ENCODE data around the gene C1QTNF3. TPM values are rescaled to one million over a fixed set of nuclear protein-coding genes. Genes with fewer than 3 reads are reported as not detected.
"Not testable (repeated sequence)": the region's sequence is repeated elsewhere in the genome, so short reads cannot be mapped to it uniquely, and the experiment has no call there.

The C1QTNF3 gene
- total RNA-seq, 1 experiment from 2014 or later: 0.69 TPM

DNA sequence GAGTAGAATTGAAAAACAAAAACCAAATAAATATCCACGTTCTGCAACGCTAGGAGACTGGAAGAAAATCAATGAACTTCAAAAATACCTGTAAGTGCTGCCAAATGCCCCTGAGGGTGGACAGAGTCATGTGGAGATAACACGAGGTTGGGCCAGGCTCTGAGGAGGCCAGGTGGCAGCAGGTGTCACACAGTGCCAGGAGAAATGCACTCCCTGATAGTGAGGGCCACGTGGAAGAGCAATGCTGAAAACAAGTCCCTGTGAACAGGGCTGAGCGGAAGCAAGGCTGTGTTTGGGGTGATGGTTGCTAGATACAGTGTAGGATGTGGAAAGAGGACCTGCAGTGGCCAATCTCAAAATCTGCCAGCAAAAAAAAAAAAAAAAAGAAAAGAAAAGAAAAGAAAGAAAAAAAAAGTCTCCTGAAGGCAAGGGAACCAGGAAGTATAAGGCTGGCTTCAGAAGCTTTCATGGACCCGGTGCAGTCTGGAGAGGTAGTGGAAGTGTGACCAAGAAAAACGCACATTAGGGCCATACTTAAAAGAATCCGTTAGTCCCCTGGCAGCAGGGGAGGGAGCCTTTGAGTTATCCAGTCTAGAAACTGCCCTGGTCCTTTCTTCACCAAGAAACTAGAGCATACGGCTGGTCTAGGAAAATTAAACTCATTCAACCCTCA lies 16.8 kb downstream of the C1QTNF3 start:
- no peak for DNase-seq (ENCODE audit: extremely low read depth, low read depth)

DNA sequence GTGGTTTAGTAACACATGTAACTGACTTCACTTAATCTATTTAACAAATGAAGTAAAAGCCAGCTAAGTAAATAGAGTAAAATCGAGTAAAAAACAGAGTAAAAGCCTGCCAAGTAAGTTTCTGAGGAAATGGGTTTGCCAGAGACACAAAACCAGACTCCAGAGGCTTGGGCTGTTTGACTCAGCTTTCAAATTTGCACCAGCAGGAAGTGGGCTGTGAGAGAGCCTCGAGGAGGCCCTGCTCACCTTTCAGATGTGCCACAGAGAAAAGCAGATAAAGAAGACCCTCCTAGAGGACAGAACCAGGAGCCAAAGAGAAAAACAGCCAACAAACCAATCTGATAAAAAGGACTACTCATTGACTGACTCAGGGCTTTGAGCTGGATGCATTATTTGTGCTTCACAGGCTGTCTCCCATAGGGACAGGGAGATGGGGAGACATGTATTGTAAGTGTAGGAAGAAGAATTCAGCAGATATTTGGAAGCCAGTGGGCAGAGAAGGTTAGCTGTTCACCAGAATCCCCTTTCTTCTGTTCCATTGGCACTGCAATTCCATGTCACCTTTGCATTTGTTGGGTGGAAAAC lies 20.8 kb downstream of the C1QTNF3 start:
- no peak for DNase-seq (ENCODE audit: extremely low read depth, low read depth)

DNA sequence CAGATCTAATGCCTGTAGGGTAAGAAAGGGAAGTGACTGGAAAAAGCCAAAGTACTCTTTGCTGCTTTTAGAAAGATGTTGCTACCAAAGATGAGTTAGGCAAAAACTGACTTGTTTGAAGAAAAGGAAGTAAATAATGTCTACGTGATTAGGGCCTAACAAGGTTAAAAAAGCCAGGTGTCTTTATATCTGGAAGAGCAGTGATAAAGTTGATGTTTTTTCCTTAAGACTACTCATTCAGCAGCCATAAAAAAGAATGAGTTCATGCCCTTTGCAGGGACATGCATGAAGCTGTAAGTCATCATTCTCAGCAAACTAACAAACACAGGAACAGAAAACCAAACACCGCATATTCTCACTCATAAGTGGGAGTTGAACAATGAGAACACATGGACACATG lies 21.7 kb downstream of the C1QTNF3 start:
- no peak for DNase-seq (ENCODE audit: extremely low read depth, low read depth)

DNA sequence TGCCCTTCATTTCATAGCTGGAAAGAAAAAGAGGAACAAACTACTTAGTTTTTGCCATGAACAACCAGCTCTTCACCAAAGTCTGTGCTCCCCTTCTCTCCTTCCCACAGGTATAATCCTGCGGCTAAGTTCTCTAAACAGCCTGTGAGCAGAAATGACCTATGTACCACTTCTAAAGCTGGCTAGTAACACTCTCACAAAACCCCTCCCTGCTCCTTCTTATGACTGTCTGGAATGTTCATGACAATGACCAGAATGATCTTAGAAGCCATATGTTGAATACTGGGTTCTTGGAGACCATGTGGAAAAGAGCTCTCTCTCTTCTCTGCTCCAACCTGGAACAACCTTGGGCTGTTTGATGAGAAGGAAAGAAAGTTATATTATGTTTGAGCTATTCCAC lies 22.3 kb downstream of the C1QTNF3 start:
- DNase-seq (ENCODE audit: extremely low read depth, low read depth): no peak

DNA sequence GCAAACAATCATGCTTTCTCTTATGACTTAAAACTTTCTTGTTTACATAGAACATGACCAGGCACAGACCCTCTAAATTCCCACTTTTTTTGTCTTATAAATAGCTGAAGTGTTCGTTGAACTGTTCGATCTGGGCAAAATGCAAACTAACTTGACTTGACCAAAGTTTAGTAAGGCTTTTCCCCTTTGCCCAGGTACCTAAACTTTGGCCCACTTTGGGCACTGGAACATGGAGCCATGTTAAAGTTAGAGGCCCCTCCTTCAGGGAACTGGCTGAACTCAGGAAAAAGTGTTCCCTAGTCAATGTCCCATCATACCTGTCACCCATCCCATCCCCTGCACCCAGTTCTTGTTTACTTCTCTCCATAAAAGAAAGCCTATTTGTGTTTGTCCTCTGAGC lies 25.8 kb downstream of the C1QTNF3 start:
- DNase-seq (ENCODE audit: extremely low read depth, low read depth): no peak

DNA sequence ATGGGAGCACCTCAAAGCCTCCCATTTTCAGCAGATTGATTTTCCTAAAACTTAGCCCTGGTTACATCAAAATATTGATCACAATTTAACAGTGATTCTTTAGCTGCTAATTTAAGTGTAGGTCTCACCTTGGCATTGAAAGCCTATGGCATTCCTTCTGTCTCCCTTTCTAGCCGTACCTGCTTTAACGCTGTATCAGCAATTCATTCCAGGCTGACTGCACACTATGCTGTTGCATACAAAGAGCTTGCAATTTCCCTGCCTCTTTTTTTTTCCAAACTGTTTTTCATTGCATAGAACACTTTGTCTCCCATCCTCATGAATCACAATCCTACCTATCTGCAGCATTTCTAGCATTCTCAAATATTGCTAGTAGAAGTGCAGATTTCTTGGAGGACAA lies 26.3 kb downstream of the C1QTNF3 start:
- no peak for DNase-seq (ENCODE audit: extremely low read depth, low read depth)

DNA sequence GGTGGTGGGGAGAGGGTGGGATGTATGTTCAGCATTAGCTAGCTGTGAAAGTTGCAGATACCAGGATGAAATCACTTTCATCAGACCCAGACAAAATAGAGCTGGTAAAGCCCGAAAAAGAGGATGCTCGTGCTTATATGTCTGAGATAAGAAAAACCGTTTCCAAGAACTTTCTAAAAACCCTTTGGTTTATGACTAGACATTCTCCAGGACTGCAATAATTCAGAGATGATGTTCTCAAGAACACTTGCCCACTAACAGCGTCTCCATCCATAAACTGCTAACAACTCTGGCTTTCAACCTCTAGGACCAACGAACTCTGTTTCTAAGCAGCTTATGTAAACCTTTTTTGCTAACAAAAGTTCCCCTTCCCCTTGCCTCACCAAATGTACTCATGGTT lies 26.8 kb downstream of the C1QTNF3 start:
- no peak for DNase-seq (ENCODE audit: extremely low read depth, low read depth)

DNA sequence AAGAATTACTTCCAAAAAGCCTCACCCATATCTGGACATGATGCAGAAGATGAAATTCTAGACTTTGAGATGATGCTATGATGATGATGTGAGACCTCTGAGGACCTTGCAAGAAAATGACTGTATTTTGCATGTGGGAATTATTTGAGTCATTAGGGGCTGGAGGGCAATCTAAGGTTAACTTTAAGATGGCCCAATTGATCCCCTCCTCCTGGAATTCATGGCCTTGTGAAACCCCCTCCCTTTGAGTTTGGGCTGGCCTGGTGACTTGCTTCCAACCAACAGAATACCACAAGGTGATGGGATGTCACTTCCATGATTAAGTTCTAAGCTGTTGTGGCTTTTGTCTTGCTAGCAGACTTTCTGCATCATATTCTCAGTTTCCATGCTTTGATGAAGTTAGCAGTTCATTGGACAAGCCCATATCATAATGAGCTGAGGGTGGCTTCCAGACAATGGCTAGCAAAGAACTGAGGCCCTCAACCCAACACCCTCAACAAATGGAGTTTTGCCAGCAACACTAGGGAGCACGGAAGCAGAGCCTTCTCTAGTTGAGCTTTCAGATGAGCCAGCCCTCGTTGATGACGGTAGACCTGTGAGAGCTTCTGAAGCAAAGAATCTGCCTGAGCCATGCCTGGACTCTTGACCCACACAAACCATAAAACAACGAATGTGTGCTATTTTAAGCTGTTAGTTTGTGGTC lies 27.7 kb downstream of the C1QTNF3 start:
- no peak for DNase-seq (ENCODE audit: extremely low read depth, low read depth)

DNA sequence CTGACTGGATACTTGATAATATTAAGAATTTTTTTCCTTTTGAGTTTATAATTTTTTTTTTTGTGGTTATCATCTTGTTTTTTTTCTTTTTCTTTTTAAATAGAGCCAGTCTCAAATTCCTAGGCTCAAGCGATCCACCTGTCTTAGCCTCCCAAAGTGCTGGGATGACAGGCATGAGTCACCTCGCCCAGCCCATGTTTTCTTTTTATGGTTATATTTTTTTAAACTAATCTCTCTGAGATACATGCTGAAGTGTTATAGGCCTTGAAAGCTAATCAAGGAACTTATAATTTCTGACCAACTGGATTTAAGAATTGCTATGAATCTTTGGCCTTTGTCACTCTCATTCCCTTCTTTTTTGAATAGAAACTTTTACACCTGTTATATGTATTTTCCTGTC lies 28.4 kb downstream of the C1QTNF3 start:
- no peak for DNase-seq (ENCODE audit: extremely low read depth, low read depth)

DNA sequence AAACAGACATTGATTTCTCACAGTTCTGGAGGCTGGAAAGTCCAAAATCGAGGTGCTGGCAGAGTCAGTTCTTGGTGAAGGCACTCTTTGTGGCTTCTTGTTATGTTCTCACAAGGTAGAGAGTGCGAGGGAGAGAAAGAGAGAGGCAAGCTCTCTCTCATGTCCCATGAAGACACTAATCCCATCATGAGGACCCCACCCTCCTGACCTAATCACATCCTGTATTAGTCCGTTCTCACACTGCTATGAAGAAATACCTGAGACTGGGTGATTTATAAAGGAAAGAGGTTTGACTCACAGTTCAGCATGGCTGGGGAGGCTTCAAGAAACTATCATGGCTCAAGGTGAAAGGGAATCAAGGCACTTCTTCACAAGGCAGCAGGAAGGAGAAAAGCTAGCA lies 29.5 kb downstream of the C1QTNF3 start:
- DNase-seq (ENCODE audit: extremely low read depth, low read depth): no peak

DNA sequence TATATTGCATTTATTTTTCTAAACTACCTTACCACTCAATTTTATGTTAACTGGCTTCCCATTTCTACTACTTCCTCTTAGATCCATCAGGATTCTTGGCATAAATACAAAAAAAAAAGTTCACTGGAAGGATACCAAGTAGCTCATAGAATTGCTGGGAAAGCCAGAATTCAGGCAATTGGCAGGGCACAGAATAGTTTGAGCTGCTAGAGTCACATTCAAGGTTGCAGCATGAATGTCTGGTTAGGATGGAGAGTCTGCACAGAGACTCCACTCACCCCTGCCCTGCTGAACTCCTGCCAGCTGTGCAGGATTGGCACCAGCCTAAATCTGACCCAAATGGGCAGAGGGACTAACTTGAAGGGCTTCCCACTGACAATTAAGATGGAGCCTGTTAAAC lies 30.2 kb downstream of the C1QTNF3 start:
- no peak for DNase-seq (ENCODE audit: extremely low read depth, low read depth)

DNA sequence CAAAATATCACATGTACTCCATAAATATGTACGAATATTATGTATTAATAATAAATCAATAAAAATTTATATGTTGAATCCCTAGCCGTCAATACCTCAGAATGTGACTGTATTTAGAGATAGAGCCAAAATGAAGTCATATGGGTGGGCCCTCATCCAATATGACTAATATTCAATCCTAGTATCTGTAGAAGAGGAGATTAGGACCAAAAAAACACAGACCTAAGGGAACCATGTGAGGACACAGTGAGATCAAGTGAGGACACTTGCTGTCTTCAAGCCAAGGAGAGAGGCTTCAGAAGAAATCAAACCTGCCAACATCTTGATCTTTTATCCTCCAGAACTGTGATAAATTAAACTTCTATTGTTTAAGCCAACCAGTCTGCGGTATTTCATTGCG lies 31.5 kb downstream of the C1QTNF3 start:
- DNase-seq (ENCODE audit: extremely low read depth, low read depth): no peak

DNA sequence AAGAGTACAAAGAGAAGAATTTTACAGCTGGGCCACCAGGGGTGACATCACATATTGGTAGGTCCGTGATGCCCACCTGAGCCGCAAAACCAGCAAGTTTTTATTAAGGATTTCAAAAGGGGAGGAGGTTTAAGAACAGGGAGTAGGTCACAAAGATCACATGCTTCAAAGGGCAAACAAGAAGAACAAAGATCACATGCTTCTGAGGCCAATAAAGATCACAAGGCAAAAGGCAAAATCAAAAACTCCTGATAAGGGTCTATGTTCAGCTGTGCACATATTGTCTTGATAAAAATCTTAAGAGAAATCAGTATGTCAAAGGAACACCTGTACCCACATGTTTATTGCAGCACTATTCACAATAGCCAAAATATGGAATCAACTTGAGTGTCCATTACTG lies 32.9 kb downstream of the C1QTNF3 start:
- not testable (repeated sequence) for DNase-seq (ENCODE audit: extremely low read depth, low read depth)

DNA sequence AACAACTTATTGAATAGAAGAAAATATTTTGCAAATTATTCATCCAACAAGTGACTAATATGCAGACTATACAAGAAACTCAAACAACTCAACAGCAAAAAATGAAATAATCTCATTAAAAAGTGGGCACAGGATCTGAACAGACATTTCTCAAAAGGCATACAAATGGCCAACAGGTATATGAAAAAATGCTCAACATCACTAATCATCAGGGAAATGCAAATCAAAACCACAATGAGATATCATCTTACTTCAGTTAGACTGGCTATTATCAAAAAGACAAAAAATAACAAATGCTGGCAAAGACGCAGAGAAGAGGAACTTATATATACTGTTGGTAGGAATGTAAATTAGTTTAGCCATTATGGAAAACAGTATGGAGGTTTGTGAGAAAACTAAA lies 33.4 kb downstream of the C1QTNF3 start:
- DNase-seq (ENCODE audit: extremely low read depth, low read depth): no peak

DNA sequence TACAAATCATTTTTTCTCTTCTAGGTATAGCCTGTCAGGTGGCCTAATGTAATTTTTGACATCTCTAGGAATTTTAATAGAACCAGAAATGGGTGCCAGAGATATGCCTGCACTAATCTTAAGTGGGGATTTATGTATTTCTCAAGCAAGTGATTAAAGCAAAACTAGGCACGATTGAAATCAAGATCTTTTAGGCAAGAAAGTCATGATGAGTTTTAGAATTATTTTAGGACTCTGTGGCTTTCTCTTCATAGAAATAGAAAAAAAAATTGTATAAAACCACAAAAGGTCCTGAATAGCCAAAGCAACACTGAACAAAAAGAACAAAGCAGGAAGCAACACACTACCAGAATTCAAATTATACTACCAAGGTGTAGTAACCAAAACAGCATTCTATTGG lies 34.2 kb downstream of the C1QTNF3 start:
- no peak for DNase-seq (ENCODE audit: extremely low read depth, low read depth)

DNA sequence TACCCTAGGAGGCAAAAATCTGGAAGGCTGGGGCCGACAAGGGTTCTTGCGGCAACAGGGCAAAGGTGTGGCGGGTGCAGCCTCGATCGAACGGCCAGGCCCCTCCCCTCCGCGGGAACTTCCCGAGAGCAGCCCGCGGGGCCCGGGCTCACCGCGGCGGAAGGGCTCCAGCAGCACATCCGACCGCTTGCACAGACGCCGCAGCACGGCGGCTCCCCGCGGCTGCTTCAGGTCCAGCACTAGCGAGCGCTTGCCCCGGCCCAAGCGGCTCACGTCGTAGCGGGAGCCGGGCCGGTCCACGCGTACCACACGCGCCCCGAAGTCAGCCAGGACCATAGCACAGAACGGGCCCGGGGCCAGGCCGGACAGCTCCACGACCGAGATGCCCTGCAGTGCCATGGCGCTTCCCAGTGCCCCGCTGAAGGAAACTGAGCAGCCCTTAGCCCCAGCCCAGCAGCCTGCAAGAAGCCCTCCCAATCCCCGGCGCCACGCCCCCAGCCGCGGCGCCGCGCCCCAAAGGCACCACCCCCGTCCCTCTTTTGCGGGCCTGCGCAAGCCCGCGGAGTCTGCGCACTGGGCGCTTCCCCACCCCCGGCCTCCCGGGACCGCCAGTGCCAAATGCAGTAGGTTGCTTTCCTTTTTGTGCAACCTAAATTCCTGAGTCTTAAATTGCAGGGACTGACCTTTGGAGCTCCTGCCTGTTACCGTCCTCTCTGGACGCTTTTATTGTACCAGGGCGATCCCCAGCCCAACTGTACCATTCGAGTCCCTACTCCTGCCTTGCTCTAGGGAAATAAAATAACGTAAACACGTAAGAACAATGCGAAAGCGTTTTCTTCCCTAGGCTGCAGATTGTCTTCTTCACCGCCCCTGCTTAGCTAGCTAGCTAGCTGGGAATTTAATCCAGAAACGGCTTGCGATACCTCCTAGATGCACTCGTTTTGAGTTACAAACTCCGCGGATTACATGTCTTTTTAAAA lies 35.1 kb downstream of the C1QTNF3 start, which contains the start of gene AMACR:
TSS of gene AMACR (minus strand) at position 430 of the 980 bp plus-strand sequence. CDS start at position 399, 31 bp downstream.
- DNase-seq (ENCODE audit: extremely low read depth, low read depth): peak; percentile 81

DNA sequence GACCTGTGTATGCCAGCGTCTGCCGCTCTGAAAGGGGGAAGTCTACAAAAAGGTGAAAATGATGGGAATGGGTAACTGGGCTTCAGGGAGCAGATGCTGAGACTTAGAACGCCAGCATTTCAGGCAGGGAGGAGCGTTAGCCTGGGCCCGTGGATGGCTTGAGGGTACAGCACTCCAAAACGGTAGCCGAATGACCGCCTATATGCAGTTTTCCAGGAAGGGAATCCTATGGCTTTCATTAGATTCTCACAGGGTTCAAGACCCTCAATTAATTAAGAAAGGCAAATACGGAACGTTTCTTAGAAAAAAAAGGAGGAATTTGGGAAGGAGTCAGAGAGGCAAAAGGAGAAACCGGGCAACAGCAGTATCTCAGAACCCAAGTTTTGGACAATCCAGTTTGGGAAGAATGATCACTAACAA lies 35.8 kb downstream of the C1QTNF3 start:
- no peak for DNase-seq (ENCODE audit: extremely low read depth, low read depth)

DNA sequence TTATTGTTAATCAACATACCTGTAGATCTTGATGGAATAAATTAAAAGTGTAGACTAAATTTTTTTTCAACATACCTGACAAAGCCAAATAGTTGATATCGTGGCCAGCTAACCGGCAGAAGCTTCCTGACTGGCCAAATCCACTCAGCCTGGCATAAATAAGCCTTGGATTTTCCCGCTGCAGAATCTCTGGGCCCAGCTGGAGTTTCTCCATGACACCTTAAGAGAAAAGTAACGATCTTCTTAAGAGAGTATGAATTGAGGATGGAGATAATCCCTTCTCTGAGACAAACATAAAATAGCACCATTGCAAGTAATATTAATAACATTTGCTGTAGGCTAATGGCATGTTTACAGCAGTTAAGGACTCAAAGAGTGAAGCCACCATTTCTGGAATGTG lies 37.3 kb downstream of the C1QTNF3 start:
- no peak for DNase-seq (ENCODE audit: extremely low read depth, low read depth)

DNA sequence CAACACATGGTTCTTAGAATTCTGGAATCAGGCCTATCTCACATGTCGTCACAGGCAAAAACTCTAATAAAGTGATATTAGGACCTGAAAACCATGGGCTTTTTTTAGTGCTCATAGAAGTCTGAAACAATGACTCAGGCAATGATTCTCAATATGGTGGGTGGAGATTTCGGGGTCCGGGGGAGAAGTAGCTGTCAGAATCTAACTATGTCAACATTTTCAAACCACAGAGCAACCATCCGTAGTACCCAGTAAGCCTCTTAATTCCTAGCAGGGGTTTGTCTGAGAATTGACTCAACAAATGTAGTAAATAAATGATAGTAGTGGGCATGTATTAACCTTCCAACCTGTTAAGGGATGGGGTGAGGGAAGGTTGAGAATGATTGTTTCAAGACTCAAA lies 37.8 kb downstream of the C1QTNF3 start:
- no peak for DNase-seq (ENCODE audit: extremely low read depth, low read depth)

DNA sequence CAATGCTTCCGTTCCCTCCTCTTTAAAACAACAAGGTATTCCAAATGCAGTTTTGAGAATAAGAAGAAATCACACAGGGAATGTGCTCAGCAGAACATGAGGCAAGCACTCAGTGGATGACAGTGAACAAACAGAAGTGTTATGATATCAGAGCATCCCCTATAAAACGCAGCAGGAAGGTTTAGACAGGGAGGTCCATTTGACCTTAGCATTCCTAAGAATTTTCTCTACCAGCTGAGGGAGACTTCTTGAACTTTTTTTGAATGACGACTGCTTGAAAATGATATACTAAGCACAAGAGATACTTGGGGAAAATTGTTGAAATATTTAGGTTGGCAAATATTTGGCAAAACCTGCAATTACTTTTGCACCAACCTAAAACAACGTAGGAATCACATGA lies 39.1 kb downstream of the C1QTNF3 start:
- no peak for DNase-seq (ENCODE audit: extremely low read depth, low read depth)

Measured in NCI-H460 (cell line).